ENCODE measurements around the gene LMAN1L.

The LMAN1L gene

GRCh38 chr15:74780523-74781430, 31.9 kb upstream of the LMAN1L start:
- peak overlapping the region; percentile 63 for H3K4me3 ChIP-seq (ENCODE audit: low read depth, low read length)
- TF ChIP-seq POLR2A (IDR thresholded peaks at IDR 0.05; ENCODE audit: extremely low read depth, insufficient read length) (no peak), MAX (IDR thresholded peaks at IDR 0.05; ENCODE audit: low read depth, low read length) (peak; percentile 94), MYC (IDR thresholded peaks at IDR 0.05; ENCODE audit: low read depth, low read length) (peak; percentile 92)
- TF ChIP-seq, protein P1, sequence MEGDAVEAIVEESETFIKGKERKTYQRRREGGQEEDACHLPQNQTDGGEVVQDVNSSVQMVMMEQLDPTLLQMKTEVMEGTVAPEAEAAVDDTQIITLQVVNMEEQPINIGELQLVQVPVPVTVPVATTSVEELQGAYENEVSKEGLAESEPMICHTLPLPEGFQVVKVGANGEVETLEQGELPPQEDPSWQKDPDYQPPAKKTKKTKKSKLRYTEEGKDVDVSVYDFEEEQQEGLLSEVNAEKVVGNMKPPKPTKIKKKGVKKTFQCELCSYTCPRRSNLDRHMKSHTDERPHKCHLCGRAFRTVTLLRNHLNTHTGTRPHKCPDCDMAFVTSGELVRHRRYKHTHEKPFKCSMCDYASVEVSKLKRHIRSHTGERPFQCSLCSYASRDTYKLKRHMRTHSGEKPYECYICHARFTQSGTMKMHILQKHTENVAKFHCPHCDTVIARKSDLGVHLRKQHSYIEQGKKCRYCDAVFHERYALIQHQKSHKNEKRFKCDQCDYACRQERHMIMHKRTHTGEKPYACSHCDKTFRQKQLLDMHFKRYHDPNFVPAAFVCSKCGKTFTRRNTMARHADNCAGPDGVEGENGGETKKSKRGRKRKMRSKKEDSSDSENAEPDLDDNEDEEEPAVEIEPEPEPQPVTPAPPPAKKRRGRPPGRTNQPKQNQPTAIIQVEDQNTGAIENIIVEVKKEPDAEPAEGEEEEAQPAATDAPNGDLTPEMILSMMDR (IDR thresholded peaks at IDR 0.05; ENCODE audit: low read depth, low read length) = no peak
- peak; percentile 92 for DNase-seq (ENCODE audit: low read depth)

DNA sequence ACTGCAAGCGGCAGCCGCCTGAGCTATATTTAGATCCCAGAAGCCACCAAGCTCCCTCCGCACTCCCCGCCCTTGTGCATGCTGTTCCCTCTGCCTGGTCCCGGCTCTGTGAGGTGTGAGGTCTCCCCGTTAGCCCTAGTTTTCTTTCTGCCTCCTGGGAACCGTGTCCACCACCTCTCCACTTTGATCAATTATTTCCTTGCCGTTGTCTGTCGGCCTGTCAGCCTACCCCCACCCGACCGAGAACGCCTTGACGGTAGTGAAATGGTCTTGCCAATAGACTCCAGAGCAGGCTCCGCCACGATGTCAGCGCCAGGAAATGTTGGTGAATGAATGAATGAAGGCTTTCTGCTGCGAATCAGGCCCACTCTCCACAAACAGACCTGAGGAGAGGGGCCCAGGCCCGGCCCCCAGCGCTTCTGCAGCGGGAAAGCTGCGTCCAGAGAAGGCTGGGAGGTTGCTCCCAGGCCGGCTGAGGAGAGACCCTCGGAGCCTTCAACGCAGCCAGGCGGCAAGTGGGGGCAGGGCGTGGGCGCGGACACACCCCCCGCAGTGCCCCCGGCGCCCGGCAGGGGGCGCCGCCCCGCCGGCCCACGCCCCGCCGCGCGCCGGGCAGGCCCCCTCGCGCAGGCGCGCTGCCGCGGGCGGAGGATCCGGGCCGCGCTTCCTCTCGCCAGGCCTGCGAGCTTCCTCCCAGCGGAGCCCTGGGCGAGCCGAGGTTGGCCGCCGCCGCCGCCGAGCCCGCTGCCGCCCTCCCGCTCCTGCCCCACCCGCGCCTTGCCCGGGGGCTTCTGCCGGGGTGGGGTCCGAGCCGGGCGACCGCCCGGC, 31.0 kb upstream of the LMAN1L start, which contains the start of gene CSK:
CSK (plus strand) TSS at position 650 of the 828 bp plus-strand sequence. CDS start 16,218 bp downstream, outside the sequence.
- H3K4me3 ChIP-seq (ENCODE audit: low read depth, low read length) = peak within 1 kb of the TSS; percentile 92
- peak; percentile 85 for DNase-seq (ENCODE audit: low read depth)
- TF ChIP-seq POLR2A (IDR thresholded peaks at IDR 0.05; ENCODE audit: extremely low read depth, insufficient read length) (no peak), MAX (IDR thresholded peaks at IDR 0.05; ENCODE audit: low read depth, low read length) (peak; percentile 63), MYC (IDR thresholded peaks at IDR 0.05; ENCODE audit: low read depth, low read length) (peak; percentile 63; the same call in 1 of the 2 replicates)
- TF ChIP-seq, protein P1 (IDR thresholded peaks at IDR 0.05; ENCODE audit: low read depth, low read length) = peak; percentile 47

- no peak for TF ChIP-seq MYC (IDR thresholded peaks at IDR 0.05; ENCODE audit: low read depth, low read length)
- no peak for TF ChIP-seq POLR2A (IDR thresholded peaks at IDR 0.05; ENCODE audit: extremely low read depth, insufficient read length)
- TF ChIP-seq, protein P1 (IDR thresholded peaks at IDR 0.05; ENCODE audit: low read depth, low read length) = no peak
- DNase-seq (ENCODE audit: low read depth) = peak; percentile 86
- H3K4me3 ChIP-seq (ENCODE audit: low read depth, low read length) = peak overlapping the region; percentile 92
Measured at GRCh38 chr15:74782259-74783071, 30.2 kb upstream of the LMAN1L start.

DNA sequence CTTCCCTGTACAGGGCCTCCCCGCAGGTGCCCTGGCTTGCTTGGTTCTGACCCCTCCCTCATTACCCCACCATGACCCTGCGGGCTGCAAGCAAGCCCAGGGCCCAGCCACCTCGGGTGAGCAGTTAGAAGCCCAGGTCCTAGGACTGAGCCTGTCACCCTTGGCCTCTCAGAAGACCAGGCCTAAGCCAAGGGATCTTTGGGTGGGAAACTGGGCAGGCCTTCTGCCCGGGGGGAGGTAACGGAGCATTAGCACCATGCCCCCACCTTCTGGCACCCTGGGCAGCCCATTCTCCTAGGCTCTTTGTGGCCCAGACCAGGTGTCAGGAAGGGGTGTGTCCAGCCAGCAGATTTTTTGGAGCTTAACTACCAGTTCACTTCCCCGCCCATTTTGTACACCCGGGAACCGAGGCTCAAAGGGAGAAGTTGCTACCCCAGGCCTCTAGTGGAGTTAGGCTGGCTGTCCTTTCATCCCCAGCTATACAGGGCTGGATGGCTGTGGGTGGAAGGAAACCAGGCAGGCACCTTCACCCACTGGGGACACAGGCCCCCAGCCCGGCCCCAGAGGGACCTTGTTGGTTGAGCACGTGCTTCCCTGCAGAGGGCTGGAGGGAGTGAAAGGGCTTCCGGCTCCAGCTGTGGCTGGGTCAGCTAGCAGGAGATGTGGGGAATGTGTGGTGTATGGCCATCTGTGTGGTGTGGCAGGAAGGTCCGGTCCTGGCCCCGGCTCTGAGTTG, 29.4 kb upstream of the LMAN1L start:
- DNase-seq (ENCODE audit: low read depth) = peak; percentile 87
- TF ChIP-seq, protein P1 (IDR thresholded peaks at IDR 0.05; ENCODE audit: low read depth, low read length) = no peak
- TF ChIP-seq MAX (IDR thresholded peaks at IDR 0.05; ENCODE audit: low read depth, low read length) = peak; percentile 99
- peak; percentile 87 for TF ChIP-seq MYC (IDR thresholded peaks at IDR 0.05; ENCODE audit: low read depth, low read length)

GRCh38 chr15:74783808-74784175, 28.8 kb upstream of the LMAN1L start:
- peak; percentile 55 for DNase-seq (ENCODE audit: low read depth)
- peak overlapping the region; percentile 92 for H3K4me3 ChIP-seq (ENCODE audit: low read depth, low read length)
- no peak for TF ChIP-seq POLR2A (IDR thresholded peaks at IDR 0.05; ENCODE audit: extremely low read depth, insufficient read length)
- no peak for TF ChIP-seq MAX (IDR thresholded peaks at IDR 0.05; ENCODE audit: low read depth, low read length)
- TF ChIP-seq, protein P1 (IDR thresholded peaks at IDR 0.05; ENCODE audit: low read depth, low read length) = no peak
- no peak for TF ChIP-seq MYC (IDR thresholded peaks at IDR 0.05; ENCODE audit: low read depth, low read length)

More for the DNA sequence above, 29.4 kb upstream of the LMAN1L start:
- H3K4me3 ChIP-seq (ENCODE audit: low read depth, low read length) = peak overlapping the region; percentile 92
